HCT116 (cell line): ENCODE measurements around the gene NEK6. TPM values are rescaled to one million over a fixed set of nuclear protein-coding genes. Genes with fewer than 3 reads are reported as not detected.

Experiments
- ATAC-seq: fragments of 200-7000 bp; cut with Tn5 transposase; 2 replicates; pipeline ENCODE4 v1.9.1; 2020; ENCODE audit warnings: mild to moderate bottlenecking, moderate library complexity
- BruUV-seq: library from RNA; stranded (reverse); fragments of 400-500 nt; replicated peaks from 2 replicates; lab custom pipeline; 2021; lab: Mats Ljungman, UMichigan
- CTCF ChIA-PET: fragments of 300-600 bp; sonication (Branson Sonifier 250); formaldehyde crosslinking; loops from one replicate; lab custom pipeline; 2021; ENCODE audit warnings: antibody characterized with exemption; lab: Charles Lee
- POLR2A ChIA-PET: fragments of 300-600, 350-600 bp; sonication (Branson Sonifier 250); formaldehyde crosslinking; loops from one replicate; lab custom pipeline; 2021; ENCODE audit warnings: antibody characterized with exemption; lab: Charles Lee
- RAD21 ChIA-PET, 2 experiments: fragments of 300-600 bp; sonication (Branson Sonifier 250); formaldehyde crosslinking; loops; one replicate each; lab custom pipeline; 2023; ENCODE audit warnings: low total read pairs in 2 of 2; ENCODE audit not compliant: uncharacterized antibody in 2 of 2, unreplicated experiment in 2 of 2, low non-redundant PET in 1 of 2; lab: Charles Lee
- DNase-seq: peaks from one replicate; pipeline ENCODE4 v3.0.0-alpha.2; 2010; ENCODE audit warnings: low read depth, low spot score
- H2AFZ ChIP-seq: fragments of 200-600 bp; shearing (Covaris generic), sonication (generic); 2 replicates; pipeline ENCODE4 v1.6.1; 2017; ENCODE audit warnings: low read depth, mixed run types, mixed read lengths, antibody characterized with exemption, low read length; ENCODE audit not compliant: poor library complexity, severe bottlenecking
- H3K27ac ChIP-seq: 2 replicates; pipeline ENCODE4 v1.5.1; 2012; ENCODE audit warnings: low read depth, low read length
- H3K27me3 ChIP-seq: fragments of 200-600 bp; sonication (generic); 2 replicates; pipeline ENCODE4 v1.6.1; 2016; ENCODE audit warnings: mixed run types, low read length, mixed read lengths; ENCODE audit not compliant: insufficient read depth
- H3K36me3 ChIP-seq, 2 experiments: fragments of 200-500 bp in 1 of 2; fragments of 200-600 bp in 1 of 2; sonication (Bioruptor generic) in 1 of 2; sonication (generic) in 1 of 2; 2 replicates each; pipeline versions ENCODE4 v1.5.1 to v1.6.1; 2014 to 2016; ENCODE audit warnings: low read length in 2 of 2, inconsistent platforms in 1 of 2, mixed read lengths in 1 of 2, mixed run types in 1 of 2; ENCODE audit not compliant: insufficient read depth in 2 of 2, control insufficient read depth in 1 of 2
- H3K4me1 ChIP-seq, 2 experiments: fragments of 200-600 bp in 1 of 2; sonication (generic) in 1 of 2; 2 replicates each; pipeline versions ENCODE4 v1.5.1 to v1.6.1; 2012 to 2017; ENCODE audit warnings: low read length in 2 of 2, inconsistent platforms in 1 of 2, mild to moderate bottlenecking in 1 of 2, mixed read lengths in 1 of 2, mixed run types in 1 of 2, moderate library complexity in 1 of 2; ENCODE audit not compliant: insufficient read depth in 2 of 2, control insufficient read depth in 1 of 2
- H3K4me2 ChIP-seq: fragments of 200-600 bp; sonication (generic); 2 replicates; pipeline ENCODE4 v1.6.1; 2017; ENCODE audit warnings: mixed run types, low read length, mixed read lengths
- H3K4me3 ChIP-seq, 2 experiments: fragments of 200-600 bp in 1 of 2; sonication (generic) in 1 of 2; replicated peaks in 1 of 2; 2 replicates each; pipeline ENCODE4 v1.5.1; 2011 to 2016; ENCODE audit warnings: low read length in 2 of 2, control low read depth in 1 of 2, low read depth in 1 of 2, mild to moderate bottlenecking in 1 of 2, mixed read lengths in 1 of 2, mixed run types in 1 of 2
- H3K79me2 ChIP-seq: fragments of 200-600 bp; sonication (generic); 2 replicates; pipeline ENCODE4 v1.6.1; 2017; ENCODE audit warnings: mild to moderate bottlenecking, mixed run types, low read length, moderate library complexity, mixed read lengths; ENCODE audit not compliant: insufficient read depth
- H3K9ac ChIP-seq: fragments of 200-600 bp; sonication (generic); 2 replicates; pipeline ENCODE4 v1.6.1; 2016; ENCODE audit warnings: low read length, mixed read lengths
- H3K9me2 ChIP-seq: fragments of 200-600 bp; sonication (generic), shearing (Covaris generic); 2 replicates; pipeline ENCODE4 v1.6.1; 2017; ENCODE audit warnings: mixed run types, mild to moderate bottlenecking, moderate library complexity; ENCODE audit not compliant: insufficient read depth
- H3K9me3 ChIP-seq, 2 experiments: fragments of 200-500 bp in 1 of 2; fragments of 200-600 bp in 1 of 2; sonication (Bioruptor generic) in 1 of 2; sonication (generic) in 1 of 2; 2 replicates each; pipeline ENCODE4 v1.6.1; 2014 to 2017; ENCODE audit warnings: low read length in 2 of 2, mixed read lengths in 2 of 2, inconsistent platforms in 1 of 2, low read depth in 1 of 2, mild to moderate bottlenecking in 1 of 2, mixed run types in 1 of 2, moderate library complexity in 1 of 2; ENCODE audit not compliant: control insufficient read depth in 1 of 2, insufficient read depth in 1 of 2
- H4K20me1 ChIP-seq: fragments of 200-600 bp; sonication (generic), shearing (Covaris generic); 2 replicates; pipeline ENCODE4 v1.6.1; 2017; ENCODE audit warnings: mixed run types, mild to moderate bottlenecking, moderate library complexity; ENCODE audit not compliant: insufficient read depth
- CEBPB ChIP-seq: IDR thresholded peaks from 2 replicates; pipeline ENCODE4 v1.6.1; 2012; ENCODE audit warnings: low read depth
- ELF1 ChIP-seq: IDR thresholded peaks from 2 replicates; pipeline ENCODE4 v1.6.1; 2012; ENCODE audit warnings: low read depth, borderline replicate concordance
- EZH2phosphoT487 ChIP-seq: fragments of 200-600 bp; IDR thresholded peaks from 2 replicates; pipeline ENCODE4 v1.6.1; 2018; ENCODE audit warnings: antibody characterized with exemption, borderline replicate concordance
- JUND ChIP-seq: IDR thresholded peaks from 2 replicates; pipeline ENCODE4 v1.6.1; 2012
- POLR2A ChIP-seq: IDR thresholded peaks from 2 replicates; pipeline ENCODE4 v1.7.0; 2011; ENCODE audit warnings: borderline replicate concordance; ENCODE audit not compliant: insufficient read depth, insufficient read length; ENCODE audit errors: extremely low read depth
- POLR2AphosphoS5 ChIP-seq: IDR thresholded peaks from 2 replicates; pipeline ENCODE4 v1.6.1; 2011; ENCODE audit warnings: mild to moderate bottlenecking, low read depth, low read length, moderate library complexity
- SP1 ChIP-seq: IDR thresholded peaks from 2 replicates; pipeline ENCODE4 v1.6.1; 2012; ENCODE audit warnings: low read depth
- SRF ChIP-seq: IDR thresholded peaks from 2 replicates; pipeline ENCODE4 v1.6.1; 2012; ENCODE audit warnings: low read depth
- intact Hi-C: fragments of 100-400 bp; cut with micrococcal nuclease; formaldehyde crosslinking; loops from 2 replicates; pipeline ENCODE4 v1.10.0; 2022
- total RNA-seq: library from RNA; stranded (reverse); gene quantifications from one replicate; pipeline ENCODE4 v1.2.1, GENCODE V29; 2021; ENCODE audit not compliant: unreplicated experiment
- TF ChIP-seq, protein P1 (sequence below), 3 experiments: fragments of 200-600 bp in 1 of 3; sonication (generic) in 1 of 3; IDR thresholded peaks in 2 of 3; conservative IDR thresholded peaks in 1 of 3; 2 replicates each; pipeline ENCODE4 v1.5.1; 2012 to 2017; ENCODE audit warnings: low read depth in 2 of 3, low read length in 2 of 3, antibody characterized with exemption in 1 of 3, borderline replicate concordance in 1 of 3, control low read depth in 1 of 3, mild to moderate bottlenecking in 1 of 3, mixed read lengths in 1 of 3, mixed run types in 1 of 3, moderate library complexity in 1 of 3; ENCODE audit not compliant: insufficient read depth in 1 of 3
- TF ChIP-seq, protein P2 (sequence below): IDR thresholded peaks from 2 replicates; pipeline ENCODE4 v1.6.1; 2012

The NEK6 gene
- total RNA-seq, 1 experiment from 2014 or later, result 40.8 TPM

DNA sequence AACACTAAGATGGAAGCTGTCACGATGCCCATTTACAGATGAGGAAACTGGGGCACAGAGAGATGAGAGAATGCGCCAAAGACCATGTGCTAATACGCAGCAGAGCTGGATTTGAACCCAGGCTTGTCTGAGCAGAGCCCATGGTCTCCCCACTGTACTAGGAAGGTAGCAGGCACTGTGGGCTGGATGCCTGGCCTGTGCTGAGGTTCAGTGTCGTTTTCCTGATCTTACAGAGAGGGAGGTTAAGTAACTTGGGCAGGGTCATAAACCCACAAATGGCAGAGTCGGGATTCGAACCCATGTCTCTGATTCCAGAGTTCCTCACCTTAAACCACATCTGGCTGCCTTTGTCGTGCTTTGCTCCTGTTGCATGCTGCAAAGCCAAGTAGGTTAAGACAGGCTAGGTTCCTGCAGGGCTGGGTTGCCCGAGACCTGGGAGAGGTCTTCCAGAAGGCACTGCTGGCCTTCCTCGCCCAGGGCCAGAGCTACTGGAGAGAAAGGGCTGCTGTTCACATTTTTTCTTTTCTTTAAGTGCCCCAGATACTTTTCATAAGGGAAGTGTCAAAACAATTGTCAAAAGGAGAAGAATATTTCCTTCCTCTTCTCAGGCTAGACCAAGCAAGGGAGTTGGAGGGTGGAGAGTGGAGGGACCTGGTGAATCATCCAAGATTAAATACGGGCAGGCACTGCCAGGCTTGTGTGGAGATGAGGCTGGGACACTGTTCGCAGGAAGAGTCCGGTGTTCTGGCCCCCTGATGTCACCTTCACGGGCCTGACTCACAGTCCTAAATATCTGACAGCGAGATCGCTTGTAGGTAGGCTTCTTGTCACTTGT, 3.2 kb downstream of the NEK6 start:
- Histone ChIP-seq H3K4me2 (peak overlapping the region; percentile 48), H3K4me1 (peaks cover 31 to 48% of the 10 kb centered on the region in 2 experiments), H3K4me3 (no peak overlapping the region)
- intact Hi-C loops, result no loop called here
- no TSS peak for BruUV-seq
- TF ChIP-seq POLR2A, result no peak
- TF ChIP-seq, protein P1, sequence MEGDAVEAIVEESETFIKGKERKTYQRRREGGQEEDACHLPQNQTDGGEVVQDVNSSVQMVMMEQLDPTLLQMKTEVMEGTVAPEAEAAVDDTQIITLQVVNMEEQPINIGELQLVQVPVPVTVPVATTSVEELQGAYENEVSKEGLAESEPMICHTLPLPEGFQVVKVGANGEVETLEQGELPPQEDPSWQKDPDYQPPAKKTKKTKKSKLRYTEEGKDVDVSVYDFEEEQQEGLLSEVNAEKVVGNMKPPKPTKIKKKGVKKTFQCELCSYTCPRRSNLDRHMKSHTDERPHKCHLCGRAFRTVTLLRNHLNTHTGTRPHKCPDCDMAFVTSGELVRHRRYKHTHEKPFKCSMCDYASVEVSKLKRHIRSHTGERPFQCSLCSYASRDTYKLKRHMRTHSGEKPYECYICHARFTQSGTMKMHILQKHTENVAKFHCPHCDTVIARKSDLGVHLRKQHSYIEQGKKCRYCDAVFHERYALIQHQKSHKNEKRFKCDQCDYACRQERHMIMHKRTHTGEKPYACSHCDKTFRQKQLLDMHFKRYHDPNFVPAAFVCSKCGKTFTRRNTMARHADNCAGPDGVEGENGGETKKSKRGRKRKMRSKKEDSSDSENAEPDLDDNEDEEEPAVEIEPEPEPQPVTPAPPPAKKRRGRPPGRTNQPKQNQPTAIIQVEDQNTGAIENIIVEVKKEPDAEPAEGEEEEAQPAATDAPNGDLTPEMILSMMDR (IDR thresholded peaks at IDR 0.05 in 2 of 3, conservative IDR thresholded peaks at IDR 0.05 in 1 of 3; ENCODE audit: borderline replicate concordance in 1 of 3, insufficient read depth in 1 of 3, low read depth in 2 of 3, low read length in 2 of 3), result no peak
- no peak for TF ChIP-seq POLR2AphosphoS5
- no peak for TF ChIP-seq EZH2phosphoT487
- no peak for TF ChIP-seq JUND
- no peak for TF ChIP-seq SRF
- TF ChIP-seq CEBPB, result no peak
- TF ChIP-seq ELF1, result no peak
- no peak for TF ChIP-seq SP1
- TF ChIP-seq, protein P2, sequence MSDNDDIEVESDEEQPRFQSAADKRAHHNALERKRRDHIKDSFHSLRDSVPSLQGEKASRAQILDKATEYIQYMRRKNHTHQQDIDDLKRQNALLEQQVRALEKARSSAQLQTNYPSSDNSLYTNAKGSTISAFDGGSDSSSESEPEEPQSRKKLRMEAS, result no peak
- TF ChIP-seq, all 23 proteins: peak for 0
- no peaks in the 10 kb centered on the region for H3K36me3 ChIP-seq
- no peaks in the 10 kb centered on the region for H3K9me3 ChIP-seq
- H2AFZ ChIP-seq, result no peak overlapping the region
- ATAC-seq (peak; percentile 33), DNase-seq (no peak)
- POLR2A ChIA-PET, result no interaction called here
- peak overlapping the region; percentile 19; the same call in 1 of the 2 replicates for H3K9ac ChIP-seq
- peak overlapping the region; percentile 2 for H3K27ac ChIP-seq
- H3K27me3 ChIP-seq, result no peaks in the 10 kb centered on the region
- no peaks in the 10 kb centered on the region for H3K9me2 ChIP-seq
- peaks cover 5% of the 10 kb centered on the region; the same call in 1 of the 2 replicates for H4K20me1 ChIP-seq
- RAD21 ChIA-PET, result no interaction called here
- H3K79me2 ChIP-seq, result peaks cover 76% of the 10 kb centered on the region
- CTCF ChIA-PET, result no interaction called here
